GM19193 (cell line): ENCODE measurements around the gene LRIG3.

ENCODE experiments used
- POLR2A ChIP-seq: IDR thresholded peaks from 4 replicates; pipeline ENCODE4 v1.6.1; 2011; ENCODE audit not compliant: insufficient read depth, insufficient read length; ENCODE audit errors: extremely low read depth

The LRIG3 gene

GRCh38 chr12:58889557-58889956 lies 30.7 kb downstream of the LRIG3 start:
- no peak for TF ChIP-seq POLR2A

GRCh38 chr12:58888131-58888783 lies 32.0 kb downstream of the LRIG3 start:
- TF ChIP-seq POLR2A = no peak

GRCh38 chr12:58887068-58887467 lies 33.2 kb downstream of the LRIG3 start:
- TF ChIP-seq POLR2A = no peak

- no peak for TF ChIP-seq POLR2A
Measured at GRCh38 chr12:58886474-58886873, 33.8 kb downstream of the LRIG3 start.

GRCh38 chr12:58884916-58885315 lies 35.4 kb downstream of the LRIG3 start:
- TF ChIP-seq POLR2A = no peak

GRCh38 chr12:58883576-58884334 lies 36.5 kb downstream of the LRIG3 start:
- no peak for TF ChIP-seq POLR2A

GRCh38 chr12:58882826-58883225 lies 37.5 kb downstream of the LRIG3 start:
- TF ChIP-seq POLR2A = no peak

GRCh38 chr12:58881816-58882215 lies 38.5 kb downstream of the LRIG3 start:
- TF ChIP-seq POLR2A = no peak

GRCh38 chr12:58880639-58881038 lies 39.7 kb downstream of the LRIG3 start:
- no peak for TF ChIP-seq POLR2A

GRCh38 chr12:58877243-58877743 lies 43.0 kb downstream of the LRIG3 start:
- no peak for TF ChIP-seq POLR2A

- TF ChIP-seq POLR2A = no peak
Measured at GRCh38 chr12:58873496-58873895, 46.8 kb downstream of the LRIG3 start.

- no peak for TF ChIP-seq POLR2A
Measured at GRCh38 chr12:58871556-58871955, 48.7 kb downstream of the LRIG3 start.

GRCh38 chr12:58870595-58870994 lies 49.7 kb downstream of the LRIG3 start:
- TF ChIP-seq POLR2A = no peak

- TF ChIP-seq POLR2A = no peak
Measured at GRCh38 chr12:58860788-58861240, 59.5 kb downstream of the LRIG3 start.

GRCh38 chr12:58860056-58860787 lies 60.1 kb downstream of the LRIG3 start:
- no peak for TF ChIP-seq POLR2A
